GM10266 (cell line): Measurements from ENCODE around the gene RSU1.

Source experiments
- DNase-seq: peaks from one replicate; pipeline ENCODE4 v3.0.0; 2012; ENCODE audit errors: extremely low spot score
- TF ChIP-seq, protein P1 (sequence below): IDR thresholded peaks from 2 replicates; pipeline ENCODE4 v1.5.1; 2012; ENCODE audit warnings: mild to moderate bottlenecking, low read depth; ENCODE audit not compliant: control insufficient read depth, insufficient read depth; ENCODE audit errors: missing control alignments

RSU1 gene

GRCh38 chr10:16776896-16777295 lies 40.3 kb downstream of the RSU1 start:
- TF ChIP-seq, protein P1, sequence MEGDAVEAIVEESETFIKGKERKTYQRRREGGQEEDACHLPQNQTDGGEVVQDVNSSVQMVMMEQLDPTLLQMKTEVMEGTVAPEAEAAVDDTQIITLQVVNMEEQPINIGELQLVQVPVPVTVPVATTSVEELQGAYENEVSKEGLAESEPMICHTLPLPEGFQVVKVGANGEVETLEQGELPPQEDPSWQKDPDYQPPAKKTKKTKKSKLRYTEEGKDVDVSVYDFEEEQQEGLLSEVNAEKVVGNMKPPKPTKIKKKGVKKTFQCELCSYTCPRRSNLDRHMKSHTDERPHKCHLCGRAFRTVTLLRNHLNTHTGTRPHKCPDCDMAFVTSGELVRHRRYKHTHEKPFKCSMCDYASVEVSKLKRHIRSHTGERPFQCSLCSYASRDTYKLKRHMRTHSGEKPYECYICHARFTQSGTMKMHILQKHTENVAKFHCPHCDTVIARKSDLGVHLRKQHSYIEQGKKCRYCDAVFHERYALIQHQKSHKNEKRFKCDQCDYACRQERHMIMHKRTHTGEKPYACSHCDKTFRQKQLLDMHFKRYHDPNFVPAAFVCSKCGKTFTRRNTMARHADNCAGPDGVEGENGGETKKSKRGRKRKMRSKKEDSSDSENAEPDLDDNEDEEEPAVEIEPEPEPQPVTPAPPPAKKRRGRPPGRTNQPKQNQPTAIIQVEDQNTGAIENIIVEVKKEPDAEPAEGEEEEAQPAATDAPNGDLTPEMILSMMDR = no peak
- DNase-seq = no peak

GRCh38 chr10:16773334-16773733 lies 43.9 kb downstream of the RSU1 start:
- TF ChIP-seq, protein P1 = no peak
- no peak for DNase-seq

- TF ChIP-seq, protein P1 = no peak
- DNase-seq = no peak
Measured at GRCh38 chr10:16770670-16771069, 46.6 kb downstream of the RSU1 start.

DNA sequence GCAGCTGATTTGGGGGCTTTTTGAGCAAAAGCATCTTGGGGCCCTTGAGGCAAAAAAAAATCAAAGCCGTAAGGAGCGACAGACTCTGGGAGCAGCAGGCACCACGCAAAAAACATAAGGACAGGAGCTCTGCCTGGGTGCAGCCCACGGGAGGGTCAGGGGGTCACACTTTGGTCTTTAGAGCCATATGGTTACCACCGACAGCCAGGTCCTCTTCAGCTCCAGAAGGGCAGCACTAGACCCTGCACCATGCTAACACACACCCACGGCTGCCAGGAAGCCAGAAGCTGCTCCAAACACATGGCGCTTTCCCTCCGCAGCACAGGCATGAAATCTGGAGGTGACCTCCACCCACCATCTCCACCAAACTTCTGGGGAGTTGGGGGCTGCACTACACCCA lies 47.1 kb downstream of the RSU1 start:
- no peak for DNase-seq
- TF ChIP-seq, protein P1 = no peak

- TF ChIP-seq, protein P1 = no peak
- DNase-seq = no peak
Measured at GRCh38 chr10:16769331-16769730, 47.9 kb downstream of the RSU1 start.

- TF ChIP-seq, protein P1 = no peak
- no peak for DNase-seq
Measured at GRCh38 chr10:16768702-16769101, 48.5 kb downstream of the RSU1 start.

GRCh38 chr10:16765509-16766375 lies 51.5 kb downstream of the RSU1 start:
- TF ChIP-seq, protein P1 = no peak
- DNase-seq = no peak
